Esophagus squamous epithelium (tissue), 4 donors: Measurements from ENCODE around the gene NHERF2.

Experiments used
- POLR2A ChIP-seq, 4 donors: fragments of 450-650 bp; IDR thresholded peaks; one replicate each; pipeline ENCODE4 v1.6.1; 2017; ENCODE audit warnings: antibody characterized with exemption in 4 of 4, mild to moderate bottlenecking in 4 of 4, moderate library complexity in 3 of 4
- TF ChIP-seq, protein P1 (sequence below), 6 experiments: fragments of 450-650 bp in 4 of 6; fragments of 200-600 bp in 2 of 6; sonication (generic) in 2 of 6; IDR thresholded peaks; one replicate each; pipeline ENCODE4 v1.5.1; 2016 to 2019; ENCODE audit warnings: antibody characterized with exemption in 6 of 6, mild to moderate bottlenecking in 4 of 6, moderate library complexity in 4 of 6

DNA sequence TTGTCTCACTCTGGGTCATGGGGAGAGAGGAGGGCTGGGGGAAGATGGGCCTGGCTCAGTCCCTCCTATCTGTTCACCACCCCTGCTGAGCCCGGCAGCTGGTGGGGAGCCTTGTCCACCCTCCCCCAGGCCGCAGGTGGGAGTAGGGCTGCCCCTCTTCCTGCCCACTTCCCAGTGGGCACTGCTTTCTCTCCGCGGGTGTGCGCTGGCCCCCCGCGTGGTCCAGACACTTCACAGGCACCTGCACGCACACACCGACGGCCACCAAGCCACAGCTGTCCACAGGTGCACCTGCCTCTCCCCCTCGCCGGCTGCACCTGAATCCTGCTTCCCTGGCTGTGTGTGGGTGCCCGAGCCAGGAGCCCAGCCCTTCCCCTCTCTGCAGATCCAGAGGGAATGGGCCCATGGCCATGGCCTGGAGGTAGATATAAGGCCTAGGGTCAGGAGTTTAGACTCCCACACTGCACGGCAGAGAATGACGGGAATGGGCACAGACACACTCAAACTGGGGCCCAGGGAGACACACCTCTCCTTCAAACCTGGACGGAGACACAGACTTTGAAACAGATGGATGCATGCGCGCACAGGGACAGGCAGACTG is 2.0 kb downstream of the NHERF2 start:
- TF ChIP-seq, protein P1, sequence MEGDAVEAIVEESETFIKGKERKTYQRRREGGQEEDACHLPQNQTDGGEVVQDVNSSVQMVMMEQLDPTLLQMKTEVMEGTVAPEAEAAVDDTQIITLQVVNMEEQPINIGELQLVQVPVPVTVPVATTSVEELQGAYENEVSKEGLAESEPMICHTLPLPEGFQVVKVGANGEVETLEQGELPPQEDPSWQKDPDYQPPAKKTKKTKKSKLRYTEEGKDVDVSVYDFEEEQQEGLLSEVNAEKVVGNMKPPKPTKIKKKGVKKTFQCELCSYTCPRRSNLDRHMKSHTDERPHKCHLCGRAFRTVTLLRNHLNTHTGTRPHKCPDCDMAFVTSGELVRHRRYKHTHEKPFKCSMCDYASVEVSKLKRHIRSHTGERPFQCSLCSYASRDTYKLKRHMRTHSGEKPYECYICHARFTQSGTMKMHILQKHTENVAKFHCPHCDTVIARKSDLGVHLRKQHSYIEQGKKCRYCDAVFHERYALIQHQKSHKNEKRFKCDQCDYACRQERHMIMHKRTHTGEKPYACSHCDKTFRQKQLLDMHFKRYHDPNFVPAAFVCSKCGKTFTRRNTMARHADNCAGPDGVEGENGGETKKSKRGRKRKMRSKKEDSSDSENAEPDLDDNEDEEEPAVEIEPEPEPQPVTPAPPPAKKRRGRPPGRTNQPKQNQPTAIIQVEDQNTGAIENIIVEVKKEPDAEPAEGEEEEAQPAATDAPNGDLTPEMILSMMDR (IDR thresholded peaks at IDR 0.05), result no peak
- no peak for TF ChIP-seq POLR2A (IDR thresholded peaks at IDR 0.05)
